ENCODE measurements around the gene FKRP.
A peak's percentile ranks its signal among the peaks of the same experiment; 100 is the strongest.

Gene FKRP

GRCh38 chr19:46745521-46746280 lies at the start of gene FKRP:
Gene FKRP (plus strand): TSS chr19:46746057. CDS start chr19:46755451, 9,394 bp downstream.
- peak; percentile 76 for DNase-seq (ENCODE audit: low spot score)
- in situ Hi-C loops (cut with MboI; ENCODE audit: low sequenced_read_pairs, unreplicated experiment): no loop called here
- no peak for TF ChIP-seq CTCF (IDR thresholded peaks at IDR 0.05; ENCODE audit: borderline replicate concordance, control extremely low read depth, extremely low read depth, insufficient read depth, missing control alignments)

- TF ChIP-seq CTCF (IDR thresholded peaks at IDR 0.05; ENCODE audit: borderline replicate concordance, control extremely low read depth, extremely low read depth, insufficient read depth, missing control alignments): no peak
- DNase-seq (ENCODE audit: low spot score): no peak
- in situ Hi-C loops (cut with MboI; ENCODE audit: low sequenced_read_pairs, unreplicated experiment): no loop called here
Measured at GRCh38 chr19:46696866-46697203, 49.0 kb upstream of the FKRP start.

- no peak for DNase-seq (ENCODE audit: low spot score)
- TF ChIP-seq CTCF (IDR thresholded peaks at IDR 0.05; ENCODE audit: borderline replicate concordance, control extremely low read depth, extremely low read depth, insufficient read depth, missing control alignments): no peak
Measured at GRCh38 chr19:46697204-46697960, 48.5 kb upstream of the FKRP start.

GRCh38 chr19:46698395-46699321 lies 47.2 kb upstream of the FKRP start:
- no peak for DNase-seq (ENCODE audit: low spot score)
- no peak for TF ChIP-seq CTCF (IDR thresholded peaks at IDR 0.05; ENCODE audit: borderline replicate concordance, control extremely low read depth, extremely low read depth, insufficient read depth, missing control alignments)
- in situ Hi-C loops (cut with MboI; ENCODE audit: low sequenced_read_pairs, unreplicated experiment): no loop called here

More at GRCh38 chr19:46697204-46697960, 48.5 kb upstream of the FKRP start:
- in situ Hi-C loops (cut with MboI; ENCODE audit: low sequenced_read_pairs, unreplicated experiment): no loop called here

- in situ Hi-C loops (cut with MboI; ENCODE audit: low sequenced_read_pairs, unreplicated experiment): no loop called here
- TF ChIP-seq CTCF (IDR thresholded peaks at IDR 0.05; ENCODE audit: borderline replicate concordance, control extremely low read depth, extremely low read depth, insufficient read depth, missing control alignments): no peak
- no peak for DNase-seq (ENCODE audit: low spot score)
Measured at GRCh38 chr19:46700704-46701103, 45.2 kb upstream of the FKRP start.

Data from GM13976 (cell line).